ENCODE measurements around the gene BCS1L. TPM values are rescaled to one million over a fixed set of nuclear protein-coding genes. Genes with fewer than 3 reads are reported as not detected.

BCS1L gene
- total RNA-seq, 1 experiment from 2014 or later: 39.1 TPM

- no peak overlapping the region for H2AFZ ChIP-seq (ENCODE audit: low read length)
- H3K4me1 Mint-ChIP-seq: no peaks in the 10 kb centered on the region
- TF ChIP-seq CTCF (conservative IDR thresholded peaks at IDR 0.05): no peak
- H4K91ac ChIP-seq (ENCODE audit: insufficient read length, low read depth, low read length): no peak overlapping the region
- no peak overlapping the region for H3K4me3 Mint-ChIP-seq
- no peaks in the 10 kb centered on the region for H4K20me1 ChIP-seq (ENCODE audit: control insufficient read depth, insufficient read depth, insufficient read length)
- no peak overlapping the region for H2AK5ac ChIP-seq (ENCODE audit: insufficient read length, low read length)
- no peak overlapping the region for H3K14ac ChIP-seq (ENCODE audit: insufficient read depth, low read length)
- no peak overlapping the region for H2BK12ac ChIP-seq (ENCODE audit: insufficient read length, low read depth, low read length)
- no peaks in the 10 kb centered on the region for H3K4me1 ChIP-seq (ENCODE audit: insufficient read depth, low read length)
- no peak overlapping the region; a peak in 1 of 7 replicates for H3K27ac Mint-ChIP-seq
- H3K9me3 Mint-ChIP-seq: no peaks in the 10 kb centered on the region
- no peak overlapping the region for H3K18ac ChIP-seq (ENCODE audit: insufficient read length, low read depth, low read length)
- no peak overlapping the region for H2BK20ac ChIP-seq (ENCODE audit: low read depth, low read length, poor library complexity, severe bottlenecking)
- H2BK15ac ChIP-seq (ENCODE audit: low read depth, low read length): no peak overlapping the region
- H3K36me3 Mint-ChIP-seq (ENCODE audit: insufficient read depth in 1 of 3, low read depth in 3 of 3): peaks cover 6 to 41% (median 20%) of the 10 kb centered on the region in 3 experiments; a peak in 6 of 7 replicates
- no CpG with 5 or more reads among the region's 4 CpGs for WGBS (ENCODE audit: extremely low coverage, insufficient read length, low lambda C conversion rate)
- H3K23me2 ChIP-seq (ENCODE audit: insufficient read length, low read depth, low read length, poor library complexity, severe bottlenecking): no peaks in the 10 kb centered on the region
- H3K27me3 Mint-ChIP-seq (ENCODE audit: low read depth): no peaks in the 10 kb centered on the region
- DNase-seq: no peak
- no peak overlapping the region for H4K8ac ChIP-seq (replicated peaks; ENCODE audit: insufficient read length, low read depth, low read length)
- no peak overlapping the region for H3T11ph ChIP-seq (ENCODE audit: low read length)
- H3K23ac ChIP-seq (ENCODE audit: insufficient read length, low read depth, low read length): no peak overlapping the region
- no peaks in the 10 kb centered on the region for H3K79me2 ChIP-seq (ENCODE audit: insufficient read depth, low read length)
- H2BK5ac ChIP-seq (ENCODE audit: insufficient read length, low read length): no peak overlapping the region
- no peak overlapping the region for H2BK120ac ChIP-seq (ENCODE audit: low read depth, low read length, poor library complexity, severe bottlenecking)
- no peaks in the 10 kb centered on the region for H3K27me3 ChIP-seq (ENCODE audit: insufficient read depth, low read length)
- H3K79me1 ChIP-seq (ENCODE audit: insufficient read depth, low read depth, low read length, poor library complexity, severe bottlenecking): no peaks in the 10 kb centered on the region
- no peak overlapping the region for H3K9ac ChIP-seq (ENCODE audit: extremely low read depth, insufficient read length, low read length)
- H3K4me2 ChIP-seq (ENCODE audit: insufficient read depth, insufficient read length, low read length): no peak overlapping the region
- no peak overlapping the region for H3K4ac ChIP-seq (ENCODE audit: low read depth, low read length)
- H3K27ac ChIP-seq (ENCODE audit: insufficient read length, low read depth, low read length): no peak overlapping the region
- no peak overlapping the region for H3K56ac ChIP-seq (ENCODE audit: insufficient read length, low read depth, low read length)
- no peak overlapping the region for H4K5ac ChIP-seq (ENCODE audit: insufficient read length, low read depth, low read length)
- H3K9me3 ChIP-seq (ENCODE audit: control insufficient read depth, low read depth, low read length): no peaks in the 10 kb centered on the region
These were observed 19.6 kb downstream of the BCS1L start for GRCh38 chr2:218679119-218679518.
